ENCODE results near the gene PPP1R12B.
A peak's percentile ranks its signal among the peaks of the same experiment; 100 is the strongest.
"Not testable (repeated sequence)": the region's sequence is repeated elsewhere in the genome, so short reads cannot be mapped to it uniquely, and the experiment has no call there.

The PPP1R12B gene

DNA sequence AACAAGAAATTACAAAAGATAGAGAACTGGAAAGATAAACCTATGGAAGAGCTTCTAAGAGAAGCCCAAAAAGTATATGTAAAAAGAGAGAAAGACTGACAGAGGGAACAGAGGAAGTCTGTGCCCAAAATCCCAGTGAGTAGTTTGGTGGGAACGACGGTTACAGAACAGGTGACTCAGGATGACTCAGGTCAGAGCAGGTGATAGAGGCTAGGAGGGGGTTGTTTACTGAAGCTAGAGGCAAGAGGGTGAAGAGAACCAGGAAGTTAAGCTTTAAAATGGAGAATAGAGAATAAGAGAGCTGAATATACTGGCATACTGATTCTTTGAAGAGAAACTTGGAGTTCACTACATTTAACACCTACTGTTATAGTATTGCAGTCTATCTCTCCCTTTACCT lies 134.9 kb downstream of the PPP1R12B start:
- peak; percentile 88 for DNase-seq (ENCODE audit: low spot score)

- not testable (repeated sequence) for DNase-seq (ENCODE audit: low spot score)
Measured at GRCh38 chr1:202484032-202484431, 135.5 kb downstream of the PPP1R12B start.

- DNase-seq (ENCODE audit: low spot score) = not testable (repeated sequence)
Measured at GRCh38 chr1:202484820-202485219, 136.3 kb downstream of the PPP1R12B start.

DNA sequence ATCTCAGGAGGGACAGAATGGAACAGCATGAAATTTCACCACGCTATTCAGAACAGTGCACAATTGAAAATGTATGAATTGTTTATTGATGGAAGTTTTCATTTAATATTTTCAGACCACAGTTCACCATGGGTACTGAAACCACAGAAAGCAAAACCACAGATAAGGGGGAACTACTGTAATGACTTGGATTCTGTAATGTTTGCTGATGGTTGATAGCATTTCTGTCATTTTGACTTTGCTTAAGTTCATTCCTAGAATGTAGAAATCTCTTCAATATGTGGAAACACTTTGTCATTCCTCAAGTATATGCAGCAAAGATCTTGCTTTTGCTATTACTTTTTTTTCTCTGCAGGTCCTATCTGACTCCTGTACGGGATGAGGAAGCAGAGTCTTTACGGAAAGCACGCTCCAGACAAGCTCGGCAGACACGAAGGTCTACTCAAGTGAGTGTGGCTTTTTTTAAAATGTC lies 139.7 kb downstream of the PPP1R12B start:
- not testable (repeated sequence) for DNase-seq (ENCODE audit: low spot score)

DNA sequence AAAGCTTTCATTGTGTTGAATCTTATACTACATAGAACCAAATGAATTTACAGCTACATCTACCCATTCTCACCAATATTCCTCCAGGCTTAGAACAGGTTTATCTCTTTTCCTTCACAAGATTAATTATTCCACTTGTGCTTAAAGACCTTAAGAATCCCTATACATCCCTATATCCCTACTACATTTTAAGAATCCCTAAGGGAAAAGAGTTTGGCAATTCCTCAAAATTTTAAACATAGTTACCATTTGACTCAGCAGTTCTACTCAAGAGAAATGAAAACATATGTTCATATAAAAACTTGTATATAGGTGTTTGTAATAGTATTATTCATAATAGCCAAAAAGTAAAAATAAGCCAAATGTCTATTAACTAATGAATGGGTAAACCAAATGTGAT lies 140.6 kb downstream of the PPP1R12B start:
- DNase-seq (ENCODE audit: low spot score) = not testable (repeated sequence)

DNA sequence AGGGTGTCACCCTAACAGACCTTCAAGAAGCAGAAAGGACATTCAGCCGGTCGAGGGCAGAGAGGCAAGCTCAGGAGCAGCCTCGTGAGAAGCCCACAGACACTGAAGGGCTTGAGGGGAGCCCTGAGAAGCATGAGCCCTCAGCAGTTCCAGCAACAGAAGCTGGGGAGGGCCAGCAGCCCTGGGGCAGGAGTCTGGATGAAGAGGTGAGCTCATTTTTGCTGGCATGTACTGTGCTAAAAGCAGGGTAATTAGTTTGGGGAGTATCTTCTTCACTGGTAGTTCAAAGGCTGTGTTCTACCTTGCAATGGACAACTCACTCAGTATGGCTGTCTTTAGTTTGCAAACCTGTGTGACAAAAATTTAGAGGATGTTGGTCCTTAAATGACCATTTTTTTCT lies 144.6 kb downstream of the PPP1R12B start:
- DNase-seq (ENCODE audit: low spot score) = not testable (repeated sequence)

GRCh38 chr1:202498542-202498941 lies 150.0 kb downstream of the PPP1R12B start:
- no peak for DNase-seq (ENCODE audit: low spot score)

DNA sequence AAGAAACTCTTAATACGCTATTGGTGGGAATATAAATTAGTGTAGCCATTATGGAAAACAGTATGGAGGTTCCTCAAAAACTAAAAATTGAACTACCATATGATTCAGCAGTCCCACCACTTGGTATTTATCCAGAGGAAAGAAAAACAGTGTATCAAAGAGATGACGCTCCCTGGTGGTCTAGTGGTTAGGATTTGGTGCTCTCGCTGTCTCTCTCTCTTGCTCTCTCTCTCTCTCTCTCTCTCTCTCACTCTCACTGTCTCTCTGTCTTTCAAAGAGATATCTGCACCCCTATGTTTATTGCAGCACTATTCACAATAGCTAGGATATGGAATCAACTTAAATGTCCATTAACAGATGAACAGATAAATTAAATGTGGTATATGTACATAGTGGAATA lies 151.5 kb downstream of the PPP1R12B start:
- not testable (repeated sequence) for DNase-seq (ENCODE audit: low spot score)

GRCh38 chr1:202501281-202501680 lies 152.8 kb downstream of the PPP1R12B start:
- DNase-seq (ENCODE audit: low spot score) = peak; percentile 44

- peak; percentile 33 for DNase-seq (ENCODE audit: low spot score)
Measured at GRCh38 chr1:202505356-202505755, 156.9 kb downstream of the PPP1R12B start.

GRCh38 chr1:202505880-202506575 lies 157.5 kb downstream of the PPP1R12B start:
- DNase-seq (ENCODE audit: low spot score) = not testable (repeated sequence)

- not testable (repeated sequence) for DNase-seq (ENCODE audit: low spot score)
Measured at GRCh38 chr1:202508863-202509262, 160.4 kb downstream of the PPP1R12B start.

DNA sequence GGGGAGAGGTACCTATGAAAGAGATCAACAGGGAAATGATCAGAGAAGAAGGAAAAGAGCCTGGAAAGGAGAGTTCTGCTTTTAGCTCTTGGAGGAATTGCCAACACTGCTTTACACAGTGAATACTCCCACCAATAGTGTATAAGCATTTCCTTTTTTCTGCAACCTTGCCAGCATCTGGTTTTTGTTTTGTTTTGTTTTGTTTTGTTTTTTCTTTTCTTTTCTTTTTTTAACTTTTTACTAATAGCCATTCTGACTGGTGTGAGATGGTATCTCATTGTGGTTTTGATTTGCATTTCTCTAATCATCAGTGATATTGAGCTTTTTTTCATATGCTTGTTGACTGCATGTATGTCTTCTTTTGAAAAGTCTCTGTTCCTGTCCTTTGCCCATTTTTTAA lies 165.4 kb downstream of the PPP1R12B start:
- DNase-seq (ENCODE audit: low spot score) = not testable (repeated sequence)

GRCh38 chr1:202516434-202516877 lies 168.0 kb downstream of the PPP1R12B start:
- DNase-seq (ENCODE audit: low spot score) = no peak

- DNase-seq (ENCODE audit: low spot score) = not testable (repeated sequence)
Measured at GRCh38 chr1:202517146-202517545, 168.6 kb downstream of the PPP1R12B start.

DNA sequence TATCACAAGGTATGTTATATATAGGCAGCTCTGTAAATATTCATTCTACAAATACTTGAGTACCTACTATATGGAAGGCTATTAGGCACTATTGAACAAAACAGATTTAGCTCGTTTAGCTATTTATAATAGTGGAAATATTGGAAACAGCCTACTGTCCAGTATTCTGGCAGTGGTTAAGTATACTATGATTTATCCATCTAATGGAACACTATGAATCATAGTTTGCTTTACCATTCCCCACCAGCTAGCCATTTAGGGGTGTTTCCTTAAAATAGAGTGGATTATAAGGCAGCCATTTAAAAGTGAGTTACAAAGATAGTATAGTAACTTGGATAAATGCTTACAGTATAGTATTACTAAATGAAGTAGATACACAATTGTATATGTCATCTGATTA lies 169.7 kb downstream of the PPP1R12B start:
- DNase-seq (ENCODE audit: low spot score) = not testable (repeated sequence)

DNA sequence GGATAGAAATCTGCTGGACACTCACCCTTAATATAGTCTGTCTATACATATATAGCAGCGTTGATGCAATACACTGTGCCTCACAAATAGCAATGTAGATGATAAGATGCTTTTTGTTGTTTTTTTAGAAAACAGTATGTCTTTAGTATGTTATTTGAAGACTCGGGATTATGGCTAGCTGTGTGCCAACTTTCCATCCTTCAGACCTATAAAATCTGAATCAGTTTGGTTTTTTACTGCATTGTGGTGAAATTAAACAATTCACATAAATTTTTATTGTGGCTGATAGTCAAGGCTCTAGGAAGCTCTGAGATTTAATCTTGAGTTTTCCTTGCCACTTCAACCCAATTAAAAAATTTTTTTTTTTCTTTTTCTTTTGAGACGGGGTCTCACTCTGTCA lies 170.4 kb downstream of the PPP1R12B start:
- DNase-seq (ENCODE audit: low spot score) = not testable (repeated sequence)

- peak; percentile 13 for DNase-seq (ENCODE audit: low spot score)
Measured at GRCh38 chr1:202520129-202520856, 171.8 kb downstream of the PPP1R12B start.

DNA sequence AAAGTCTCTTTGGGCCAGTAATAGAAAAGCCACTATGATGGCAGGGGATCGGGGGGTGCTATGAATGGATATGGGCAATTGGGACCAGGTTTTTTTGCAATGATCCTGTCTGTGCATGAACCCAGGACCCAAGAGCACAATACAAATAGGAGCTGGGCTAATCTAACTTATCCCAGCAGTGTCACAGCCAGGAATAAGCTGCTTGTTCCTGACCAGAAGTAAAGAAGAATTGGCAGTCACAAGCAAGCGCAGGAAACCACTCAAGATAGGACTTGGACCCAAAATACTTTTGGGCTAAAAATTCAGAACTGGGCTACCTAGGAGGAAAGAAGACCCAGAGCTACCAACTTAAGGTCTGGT lies 172.3 kb downstream of the PPP1R12B start:
- not testable (repeated sequence) for DNase-seq (ENCODE audit: low spot score)

GRCh38 chr1:202521484-202521883 lies 173.0 kb downstream of the PPP1R12B start:
- DNase-seq (ENCODE audit: low spot score) = not testable (repeated sequence)

GRCh38 chr1:202521886-202522285 lies 173.4 kb downstream of the PPP1R12B start:
- no peak for DNase-seq (ENCODE audit: low spot score)

- DNase-seq (ENCODE audit: low spot score) = not testable (repeated sequence)
Measured at GRCh38 chr1:202526056-202526455, 177.6 kb downstream of the PPP1R12B start.

DNA sequence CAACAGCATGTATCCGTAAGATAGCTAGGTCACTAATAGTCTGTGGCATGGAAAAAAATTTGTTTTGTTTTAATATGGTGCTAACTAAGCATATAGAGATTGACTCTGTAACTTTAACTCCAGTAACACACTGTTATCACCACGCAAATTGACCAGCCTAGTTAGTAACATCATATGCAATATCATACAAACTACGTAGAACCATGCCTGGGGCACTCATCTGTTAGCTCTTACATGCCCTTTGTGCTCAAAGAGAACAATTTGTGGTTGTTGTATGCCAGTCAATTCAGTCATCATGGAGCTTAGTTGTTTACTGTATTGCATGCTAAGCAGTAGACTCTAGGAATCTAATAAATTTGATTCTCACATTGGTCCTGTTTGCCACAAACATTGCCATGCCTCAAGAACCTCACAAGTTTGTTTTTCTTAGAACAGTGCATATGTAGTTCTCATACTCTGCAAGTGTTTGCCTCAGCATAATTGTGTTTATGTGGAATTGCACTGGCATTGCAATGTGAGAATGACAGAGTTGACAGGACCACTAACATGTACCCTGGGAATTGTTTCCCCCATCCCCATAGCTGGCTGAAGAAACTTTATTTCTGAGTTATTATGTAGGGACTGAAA lies 179.7 kb downstream of the PPP1R12B start:
- not testable (repeated sequence) for DNase-seq (ENCODE audit: low spot score)
